ENCODE measurements around the gene SEMA4D.

- TF ChIP-seq REST (IDR thresholded peaks at IDR 0.05; ENCODE audit: insufficient replicate concordance, low read depth) (no peak), CTCF (IDR thresholded peaks at IDR 0.05; ENCODE audit: insufficient read depth, low read length) (no peak), POLR2AphosphoS5 (IDR thresholded peaks at IDR 0.05; ENCODE audit: low read depth) (no peak), GABPA (IDR thresholded peaks at IDR 0.05; ENCODE audit: low read depth) (no peak), SPI1 (IDR thresholded peaks at IDR 0.05; ENCODE audit: borderline replicate concordance, low read depth) (no peak)
Measured at GRCh38 chr9:89488936-89489335, 9.0 kb downstream of the SEMA4D start.

Measured in HL-60 (cell line).